GM19397 (cell line): ENCODE data around the gene EP400.
A peak's percentile ranks its signal among the peaks of the same experiment; 100 is the strongest.
"Not testable (repeated sequence)": the region's sequence is repeated elsewhere in the genome, so short reads cannot be mapped to it uniquely, and the experiment has no call there.

Experiments used
- ATAC-seq: cut with Tn5 transposase; IDR thresholded peaks from one replicate; pipeline ENCODE4 v1.9.1; 2021; ENCODE audit warnings: mild to moderate bottlenecking, moderate library complexity; ENCODE audit not compliant: unreplicated experiment

EP400 gene

GRCh38 chr12:132040906-132041606, 91.3 kb downstream of the EP400 start:
- ATAC-seq: no peak

DNA sequence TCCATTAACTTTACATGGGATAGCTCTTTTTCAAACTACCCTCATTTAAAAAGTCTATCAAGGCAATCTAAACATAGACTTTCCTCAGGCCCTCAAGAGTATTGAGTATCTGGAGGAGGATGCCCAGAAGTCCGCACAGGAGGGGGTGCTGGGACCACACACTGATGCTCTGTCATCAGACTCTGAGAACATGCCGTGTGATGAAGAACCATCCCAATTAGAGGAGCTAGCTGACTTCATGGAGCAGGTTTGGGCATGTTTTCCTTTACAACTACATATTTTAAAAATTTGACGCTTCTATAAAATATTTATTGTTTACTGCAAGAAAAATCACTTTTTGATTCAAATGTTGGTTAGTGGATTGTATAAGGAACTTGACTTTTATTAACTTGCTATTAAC, 93.5 kb downstream of the EP400 start:
- ATAC-seq: no peak

DNA sequence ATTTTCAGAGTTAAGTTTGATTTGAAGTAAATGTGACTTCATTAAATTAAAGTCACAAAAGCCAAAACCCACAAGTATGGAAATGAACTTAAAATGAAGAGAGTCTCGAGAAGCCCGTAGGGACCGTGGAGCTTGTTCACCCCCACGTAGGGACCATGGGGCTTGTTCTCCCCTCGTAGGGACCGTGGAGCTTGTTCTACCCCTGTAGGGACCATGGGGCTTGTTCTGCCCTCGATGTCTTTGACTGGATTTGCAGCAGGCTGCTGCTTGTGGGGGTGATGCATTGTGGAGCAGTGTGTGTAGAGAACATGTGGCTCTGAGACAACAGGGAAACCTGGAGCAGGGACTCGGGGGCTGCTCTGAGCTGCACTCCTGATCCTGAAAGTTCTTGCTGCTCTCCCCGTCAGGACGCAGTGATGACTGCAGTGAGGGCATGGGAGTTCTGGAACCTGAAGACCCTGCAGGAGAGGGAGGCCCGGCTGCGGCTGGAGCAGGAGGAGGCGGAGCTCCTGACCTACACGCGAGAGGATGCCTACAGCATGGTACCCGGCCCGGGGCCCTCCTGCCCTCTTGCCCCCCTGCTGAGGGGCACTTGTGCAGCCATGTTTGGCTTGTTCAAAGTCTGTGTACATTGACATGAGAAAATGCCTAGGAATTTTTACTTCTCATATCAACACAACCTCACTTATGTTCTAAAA, 94.2 kb downstream of the EP400 start:
- ATAC-seq: no peak

DNA sequence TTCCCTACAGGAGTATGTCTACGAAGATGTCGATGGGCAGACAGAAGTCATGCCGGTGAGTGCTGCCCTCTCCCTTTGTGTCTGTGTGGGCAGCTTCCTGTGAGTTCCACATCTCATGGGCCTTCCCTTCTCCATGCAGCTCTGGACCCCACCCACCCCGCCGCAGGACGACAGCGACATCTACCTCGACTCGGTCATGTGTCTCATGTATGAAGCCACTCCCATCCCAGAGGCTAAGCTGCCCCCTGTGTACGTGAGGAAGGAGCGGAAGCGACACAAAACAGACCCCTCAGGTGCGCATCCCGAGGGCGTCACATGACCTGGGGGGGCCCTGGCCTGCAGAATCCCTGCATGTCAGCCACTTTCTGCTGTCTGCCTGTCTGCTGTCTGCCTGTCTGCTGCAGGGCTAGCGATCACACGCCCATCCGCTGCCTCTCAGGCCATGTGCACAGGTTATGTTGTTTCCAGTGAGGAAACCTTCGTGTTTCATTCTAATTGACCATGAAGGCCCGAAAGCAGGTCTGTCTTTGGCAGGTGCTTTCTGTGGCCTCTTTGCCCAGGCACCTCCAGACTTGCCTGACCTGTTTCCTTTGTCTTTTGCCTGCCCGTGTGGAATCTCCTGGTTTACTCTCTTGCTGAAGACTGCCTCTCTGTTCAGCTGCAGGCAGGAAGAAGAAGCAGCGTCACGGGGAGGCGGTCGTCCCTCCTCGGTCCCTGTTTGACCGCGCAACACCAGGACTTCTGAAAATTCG, 95.1 kb downstream of the EP400 start:
- no peak for ATAC-seq

DNA sequence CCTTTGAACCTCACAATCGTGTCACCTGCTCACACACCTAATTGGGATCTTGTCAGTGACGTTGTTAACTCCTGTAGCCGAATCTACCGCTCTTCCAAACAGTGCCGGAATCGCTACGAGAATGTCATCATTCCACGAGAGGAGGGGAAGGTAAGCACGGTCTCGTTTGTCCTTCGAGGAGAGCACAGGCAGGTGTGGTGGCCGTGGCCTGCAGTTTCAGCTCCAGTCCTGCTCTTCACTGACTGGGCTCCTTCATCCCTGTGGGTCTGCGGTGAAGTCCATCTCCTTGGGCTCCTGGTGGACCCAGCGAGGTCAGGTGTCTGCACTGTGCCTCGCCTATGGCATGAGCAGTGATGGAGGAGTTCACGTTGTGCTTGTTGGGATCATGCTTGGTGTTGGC, 96.0 kb downstream of the EP400 start:
- ATAC-seq: no peak

DNA sequence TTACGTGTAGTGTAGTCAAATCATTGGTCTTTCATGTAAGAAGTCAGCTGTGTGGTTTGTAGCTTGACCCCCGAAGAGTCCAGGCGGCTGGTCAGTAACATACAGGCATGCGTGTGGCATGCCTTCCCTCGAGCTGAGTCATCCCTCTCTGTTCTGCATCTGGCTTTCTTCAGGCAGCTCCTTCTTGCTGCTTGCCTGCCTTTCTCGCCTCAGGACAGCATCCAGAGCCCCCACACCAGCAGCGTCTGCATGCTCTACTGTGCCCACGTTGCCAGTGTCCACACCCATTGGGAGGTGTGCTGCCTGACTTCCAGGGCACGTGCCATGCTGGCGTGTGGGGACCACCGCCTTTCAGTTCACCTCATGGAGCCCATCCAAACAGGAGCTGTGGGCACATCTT, 96.8 kb downstream of the EP400 start:
- no peak for ATAC-seq

GRCh38 chr12:132047630-132048029, 97.9 kb downstream of the EP400 start:
- not testable (repeated sequence) for ATAC-seq

- ATAC-seq: no peak
Measured at GRCh38 chr12:132049442-132049841, 99.7 kb downstream of the EP400 start.

- ATAC-seq: no peak
Measured at GRCh38 chr12:132049876-132050275, 100.1 kb downstream of the EP400 start.

DNA sequence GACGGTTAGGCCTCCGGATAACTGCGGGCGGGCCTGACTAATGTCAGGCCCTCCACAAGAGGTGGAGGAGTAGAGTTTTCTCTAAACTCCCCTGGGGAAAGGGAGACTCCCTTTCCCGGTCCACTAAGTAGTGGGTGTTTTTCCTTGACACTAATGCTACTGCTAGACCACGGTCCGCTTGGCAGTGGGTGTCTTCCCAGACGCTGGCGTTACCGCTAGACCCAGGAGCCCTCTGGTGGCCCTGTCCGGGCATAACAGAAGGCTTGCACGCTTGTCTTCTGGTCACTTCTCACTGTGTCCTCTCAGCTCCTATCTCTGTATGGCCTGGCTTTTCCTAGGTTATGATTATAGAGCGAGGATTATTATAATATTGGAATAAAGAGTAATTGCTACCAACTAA, 102.0 kb downstream of the EP400 start:
- not testable (repeated sequence) for ATAC-seq

- no peak for ATAC-seq
Measured at GRCh38 chr12:132052196-132052932, 102.6 kb downstream of the EP400 start.

DNA sequence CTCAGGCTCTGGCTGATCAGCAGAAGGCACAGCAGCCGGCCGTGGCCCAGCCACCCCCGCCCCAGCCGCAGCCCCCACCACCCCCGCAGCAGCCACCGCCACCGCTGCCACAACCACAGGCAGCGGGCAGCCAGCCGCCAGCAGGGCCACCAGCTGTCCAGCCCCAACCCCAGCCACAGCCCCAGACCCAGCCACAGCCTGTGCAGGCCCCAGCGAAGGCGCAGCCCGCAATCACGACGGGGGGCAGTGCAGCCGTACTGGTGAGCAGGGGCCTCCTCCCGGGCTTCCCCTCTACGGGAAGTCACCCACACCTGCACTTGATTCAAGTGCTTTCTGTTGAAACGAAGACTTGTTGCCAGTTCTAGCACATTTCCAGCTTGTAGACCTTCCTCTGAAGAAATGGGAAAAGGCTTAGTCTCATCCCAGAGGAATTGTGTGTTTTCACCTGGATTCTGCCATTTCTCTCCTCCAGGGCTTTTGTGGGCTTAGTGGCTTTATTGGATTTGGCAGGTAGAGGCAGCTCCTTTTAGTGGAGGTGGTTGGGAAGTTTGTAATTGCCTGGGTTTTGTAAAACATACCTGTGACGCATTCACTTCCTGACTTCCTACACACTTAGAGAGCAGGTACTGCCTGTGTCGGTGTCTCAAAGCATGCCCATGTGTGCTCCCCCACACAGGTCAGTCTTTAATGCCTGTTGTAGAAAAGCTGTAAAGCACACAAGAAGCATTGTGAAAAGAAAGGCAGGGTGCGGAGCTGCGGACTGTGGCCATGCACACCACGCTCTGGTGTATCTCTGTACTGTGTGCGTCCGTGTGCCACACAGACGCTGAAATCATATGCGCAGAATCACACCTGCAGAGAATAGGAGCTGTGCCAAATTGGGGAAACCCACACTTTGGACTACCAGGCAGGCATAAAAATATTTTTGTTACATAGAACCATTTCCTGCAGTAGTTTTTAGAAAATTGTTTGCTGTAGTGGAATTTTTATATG, 103.9 kb downstream of the EP400 start:
- no peak for ATAC-seq

DNA sequence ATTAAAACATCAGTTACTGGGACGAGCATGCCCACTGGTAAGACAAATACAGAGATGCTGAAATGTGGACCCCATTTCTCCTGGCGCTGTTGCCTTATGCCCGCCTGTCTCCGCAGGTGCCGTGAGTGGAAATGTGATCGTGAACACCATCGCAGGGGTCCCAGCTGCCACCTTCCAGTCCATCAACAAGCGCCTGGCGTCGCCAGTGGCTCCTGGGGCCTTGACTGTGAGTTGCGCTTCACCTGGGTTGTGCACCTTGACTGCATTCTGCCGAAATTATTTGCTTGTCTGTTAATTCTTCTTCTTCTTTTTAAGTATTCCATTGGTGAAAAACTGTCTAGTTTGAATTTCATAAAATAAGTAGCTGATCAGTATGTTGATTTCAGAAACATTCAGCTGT, 105.2 kb downstream of the EP400 start:
- no peak for ATAC-seq

- ATAC-seq: no peak
Measured at GRCh38 chr12:132055535-132056096, 105.9 kb downstream of the EP400 start.

DNA sequence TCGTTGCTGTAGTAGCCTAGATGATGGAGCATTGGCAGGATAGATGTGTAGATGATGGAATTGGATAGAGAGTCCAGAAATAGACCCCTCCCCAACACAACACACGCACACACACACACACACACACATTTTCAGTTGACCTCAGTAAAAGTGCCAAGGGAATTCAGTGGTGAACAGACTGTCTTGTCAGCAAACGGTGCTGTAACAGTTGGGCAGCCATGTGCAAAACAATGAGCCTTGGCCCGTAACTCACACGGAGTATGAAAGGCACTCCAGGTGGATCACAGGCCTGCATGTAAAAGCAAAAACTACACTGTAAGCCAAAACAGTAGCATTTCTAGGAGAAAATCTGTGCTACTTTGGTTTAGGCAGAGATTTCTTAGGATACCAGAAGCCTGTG, 106.6 kb downstream of the EP400 start:
- ATAC-seq: peak; percentile 53

- ATAC-seq: peak; percentile 57
Measured at GRCh38 chr12:132056951-132057350, 107.2 kb downstream of the EP400 start.

GRCh38 chr12:132057691-132058090, 107.9 kb downstream of the EP400 start:
- ATAC-seq: no peak

- ATAC-seq: no peak
Measured at GRCh38 chr12:132061197-132061596, 111.5 kb downstream of the EP400 start.

- no peak for ATAC-seq
Measured at GRCh38 chr12:132061641-132062430, 112.1 kb downstream of the EP400 start.
